ENCODE measurements around the gene LGR6.

DNA sequence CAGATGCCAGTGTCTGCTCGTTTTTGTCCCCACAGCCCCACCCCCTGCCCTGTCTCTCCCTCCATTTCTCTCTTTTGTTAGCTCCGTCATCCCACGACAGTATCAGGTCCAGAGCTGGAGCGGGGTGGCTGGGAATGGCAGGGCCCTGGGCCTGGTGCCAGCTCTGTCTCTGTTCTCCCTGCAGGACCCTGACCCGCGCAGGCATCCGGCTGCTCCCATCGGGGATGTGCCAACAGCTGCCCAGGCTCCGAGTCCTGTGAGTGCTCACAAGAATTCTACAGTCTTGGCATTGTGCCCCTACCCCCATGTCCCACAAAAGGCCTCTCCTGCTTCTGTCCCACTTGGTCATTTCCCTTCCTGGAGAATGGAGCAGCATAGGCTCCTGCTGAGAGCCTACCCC is 110.8 kb downstream of the LGR6 start:
- TF ChIP-seq, protein P1, sequence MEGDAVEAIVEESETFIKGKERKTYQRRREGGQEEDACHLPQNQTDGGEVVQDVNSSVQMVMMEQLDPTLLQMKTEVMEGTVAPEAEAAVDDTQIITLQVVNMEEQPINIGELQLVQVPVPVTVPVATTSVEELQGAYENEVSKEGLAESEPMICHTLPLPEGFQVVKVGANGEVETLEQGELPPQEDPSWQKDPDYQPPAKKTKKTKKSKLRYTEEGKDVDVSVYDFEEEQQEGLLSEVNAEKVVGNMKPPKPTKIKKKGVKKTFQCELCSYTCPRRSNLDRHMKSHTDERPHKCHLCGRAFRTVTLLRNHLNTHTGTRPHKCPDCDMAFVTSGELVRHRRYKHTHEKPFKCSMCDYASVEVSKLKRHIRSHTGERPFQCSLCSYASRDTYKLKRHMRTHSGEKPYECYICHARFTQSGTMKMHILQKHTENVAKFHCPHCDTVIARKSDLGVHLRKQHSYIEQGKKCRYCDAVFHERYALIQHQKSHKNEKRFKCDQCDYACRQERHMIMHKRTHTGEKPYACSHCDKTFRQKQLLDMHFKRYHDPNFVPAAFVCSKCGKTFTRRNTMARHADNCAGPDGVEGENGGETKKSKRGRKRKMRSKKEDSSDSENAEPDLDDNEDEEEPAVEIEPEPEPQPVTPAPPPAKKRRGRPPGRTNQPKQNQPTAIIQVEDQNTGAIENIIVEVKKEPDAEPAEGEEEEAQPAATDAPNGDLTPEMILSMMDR (conservative IDR thresholded peaks at IDR 0.05; ENCODE audit: low read length) = no peak
- no peak for TF ChIP-seq EZH2phosphoT487 (IDR thresholded peaks at IDR 0.05; ENCODE audit: borderline replicate concordance)

Data from Loucy (cell line).